ENCODE results near the gene LGALSL.

The LGALSL gene

DNA sequence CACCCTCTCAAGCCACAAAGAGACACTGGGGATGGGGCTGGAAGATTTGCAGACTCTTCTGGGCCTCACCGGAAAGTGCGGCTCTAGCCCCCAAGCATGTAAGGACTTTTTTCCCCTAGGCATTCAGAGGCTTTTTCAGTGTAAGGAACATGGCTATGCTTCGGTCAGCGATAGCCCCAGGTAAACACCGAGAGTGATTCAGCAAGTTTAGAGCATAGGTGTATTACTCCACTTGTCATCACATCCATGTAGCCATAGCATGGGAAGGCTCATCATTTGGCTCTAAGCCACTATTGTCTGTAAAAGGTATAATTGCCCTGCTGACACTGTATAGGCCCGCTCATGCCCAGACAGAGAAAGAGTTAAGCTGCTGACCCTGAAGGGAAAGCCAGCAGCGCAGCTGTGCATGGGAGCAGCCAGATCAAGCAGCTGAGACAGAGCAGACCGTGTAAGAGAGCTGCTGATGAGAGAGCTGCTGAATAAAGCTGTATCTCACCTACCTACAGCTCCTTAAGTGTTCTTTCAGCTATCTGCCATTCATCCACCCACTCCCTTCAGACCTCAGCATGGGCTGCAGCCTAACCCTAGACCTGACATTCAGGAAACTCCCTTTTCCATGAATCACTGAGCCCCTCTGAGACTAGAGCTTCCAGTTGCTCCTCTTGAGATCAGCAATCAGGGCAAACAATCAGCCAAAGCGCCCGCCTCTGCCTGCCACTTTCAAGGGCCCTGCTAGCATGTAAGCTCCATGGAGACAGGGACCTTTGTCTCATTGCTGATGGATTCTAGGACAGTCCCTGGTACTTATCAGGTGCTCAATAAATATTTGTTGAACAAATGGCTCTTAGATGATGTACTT, 25.5 kb downstream of the LGALSL start:
- no peak for ATAC-seq
- TF ChIP-seq TCF4 (CRISPR knock-in tag; IDR thresholded peaks at IDR 0.05; ENCODE audit: borderline replicate concordance), result no peak
- no peak for TF ChIP-seq ZFP3 (CRISPR knock-in tag; IDR thresholded peaks at IDR 0.05)
- TF ChIP-seq, protein P1, sequence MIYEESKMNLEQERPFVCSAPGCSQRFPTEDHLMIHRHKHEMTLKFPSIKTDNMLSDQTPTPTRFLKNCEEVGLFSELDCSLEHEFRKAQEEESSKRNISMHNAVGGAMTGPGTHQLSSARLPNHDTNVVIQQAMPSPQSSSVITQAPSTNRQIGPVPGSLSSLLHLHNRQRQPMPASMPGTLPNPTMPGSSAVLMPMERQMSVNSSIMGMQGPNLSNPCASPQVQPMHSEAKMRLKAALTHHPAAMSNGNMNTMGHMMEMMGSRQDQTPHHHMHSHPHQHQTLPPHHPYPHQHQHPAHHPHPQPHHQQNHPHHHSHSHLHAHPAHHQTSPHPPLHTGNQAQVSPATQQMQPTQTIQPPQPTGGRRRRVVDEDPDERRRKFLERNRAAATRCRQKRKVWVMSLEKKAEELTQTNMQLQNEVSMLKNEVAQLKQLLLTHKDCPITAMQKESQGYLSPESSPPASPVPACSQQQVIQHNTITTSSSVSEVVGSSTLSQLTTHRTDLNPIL (CRISPR knock-in tag; IDR thresholded peaks at IDR 0.05; ENCODE audit: low read depth), result no peak
- no peak for TF ChIP-seq PPARA (CRISPR knock-in tag; IDR thresholded peaks at IDR 0.05; ENCODE audit: borderline replicate concordance)
- TF ChIP-seq GLIS3 (CRISPR knock-in tag; IDR thresholded peaks at IDR 0.05), result no peak

DNA sequence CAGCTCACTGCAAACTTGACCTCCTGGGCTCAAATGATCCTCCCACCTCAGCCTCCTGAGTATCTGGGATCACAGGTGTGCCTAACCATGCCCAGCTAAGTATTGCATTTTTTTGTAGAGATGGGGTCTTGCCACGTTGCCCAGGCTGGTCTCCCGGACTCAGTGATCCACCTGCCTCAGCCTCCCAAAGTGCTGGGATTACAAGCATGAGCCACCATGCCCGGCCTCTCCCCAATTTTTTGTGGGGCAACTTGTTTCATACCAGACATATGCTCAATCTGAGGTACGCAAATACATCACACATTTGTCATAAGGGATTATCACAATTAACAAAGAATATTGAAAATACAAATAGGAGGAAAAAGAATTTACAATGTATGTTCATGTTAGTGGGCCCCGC, 27.7 kb downstream of the LGALSL start:
- no peak for ATAC-seq
- TF ChIP-seq CSDC2 (CRISPR knock-in tag; IDR thresholded peaks at IDR 0.05) (no peak), ZNF70 (CRISPR knock-in tag; IDR thresholded peaks at IDR 0.05) (no peak)

DNA sequence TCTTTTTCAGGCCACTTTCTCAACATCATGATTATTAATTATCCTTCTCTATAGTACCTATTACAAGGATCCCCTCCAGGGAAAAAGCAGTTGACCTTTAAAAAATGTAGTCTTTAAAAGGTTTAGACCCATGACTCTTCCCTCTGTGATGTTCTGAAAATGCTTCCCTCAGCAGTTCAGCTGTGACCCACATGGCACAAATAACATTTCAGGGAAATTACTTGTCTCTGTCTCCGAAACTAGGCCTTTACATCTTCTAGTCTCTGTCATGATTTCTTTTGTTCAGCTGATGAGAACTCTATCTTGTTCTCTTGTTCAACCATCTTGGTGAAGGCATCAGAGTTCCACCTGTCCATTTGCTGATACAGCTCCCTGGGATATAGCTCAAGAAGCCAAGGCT, 28.3 kb downstream of the LGALSL start:
- no peak for ATAC-seq
- TF ChIP-seq ZNF565 (CRISPR knock-in tag; conservative IDR thresholded peaks at IDR 0.05; ENCODE audit: low read depth), result no peak
- no peak for TF ChIP-seq TCF4 (CRISPR knock-in tag; IDR thresholded peaks at IDR 0.05; ENCODE audit: borderline replicate concordance)
- no peak for TF ChIP-seq CSDC2 (CRISPR knock-in tag; IDR thresholded peaks at IDR 0.05)
- TF ChIP-seq ZNF8 (CRISPR knock-in tag; IDR thresholded peaks at IDR 0.05), result no peak

DNA sequence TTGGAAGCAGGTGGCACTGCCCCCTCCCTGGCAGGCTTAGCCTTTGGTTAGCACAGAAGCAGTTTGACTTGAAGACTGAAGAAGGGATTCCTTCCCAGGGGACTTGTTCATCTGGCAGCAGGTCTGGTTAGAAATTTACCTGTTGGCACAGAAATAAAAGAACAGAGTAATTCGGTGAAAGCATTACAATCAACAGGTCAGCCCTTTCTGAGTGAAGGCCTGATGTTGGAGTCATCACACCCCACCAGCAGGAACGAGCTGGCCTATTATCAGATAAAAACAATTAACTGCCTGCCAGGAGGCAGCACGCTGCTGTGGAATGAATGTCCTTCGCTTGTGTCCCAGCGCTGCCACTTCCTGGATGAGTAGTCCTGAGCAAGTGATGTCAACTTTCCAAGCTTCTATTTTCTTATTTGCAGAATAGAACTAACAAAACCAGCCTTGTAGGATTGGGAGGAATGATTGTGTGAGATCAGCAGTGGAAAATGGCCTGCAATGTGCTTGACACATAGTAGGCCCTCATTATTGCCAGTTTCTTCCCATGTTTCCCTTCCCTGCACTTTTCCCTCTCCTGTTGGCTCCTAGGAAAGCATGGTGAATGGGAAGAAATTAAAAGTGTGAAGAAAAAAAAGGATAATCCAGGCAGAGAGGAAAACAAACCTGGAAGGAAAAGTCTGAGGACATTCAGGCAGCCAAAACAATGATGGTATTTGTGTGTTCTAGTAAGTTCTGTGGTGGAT, 29.0 kb downstream of the LGALSL start:
- no peak; the same call in 2 of the 3 replicates for ATAC-seq
- TF ChIP-seq GLIS3 (CRISPR knock-in tag; IDR thresholded peaks at IDR 0.05) (no peak), ZFP3 (CRISPR knock-in tag; IDR thresholded peaks at IDR 0.05) (no peak), ZC3H10 (CRISPR knock-in tag; IDR thresholded peaks at IDR 0.05) (no peak), RARB (CRISPR knock-in tag; IDR thresholded peaks at IDR 0.05) (no peak), ZNF70 (CRISPR knock-in tag; IDR thresholded peaks at IDR 0.05) (no peak), SNAI2 (CRISPR knock-in tag; IDR thresholded peaks at IDR 0.05) (no peak), TCF4 (CRISPR knock-in tag; IDR thresholded peaks at IDR 0.05; ENCODE audit: borderline replicate concordance) (no peak), PPARA (CRISPR knock-in tag; IDR thresholded peaks at IDR 0.05; ENCODE audit: borderline replicate concordance) (no peak), ZNF8 (CRISPR knock-in tag; IDR thresholded peaks at IDR 0.05) (no peak), ISL1 (CRISPR knock-in tag; IDR thresholded peaks at IDR 0.05) (no peak), BACH2 (CRISPR knock-in tag; IDR thresholded peaks at IDR 0.05; ENCODE audit: borderline replicate concordance) (no peak)
- TF ChIP-seq, protein P2, sequence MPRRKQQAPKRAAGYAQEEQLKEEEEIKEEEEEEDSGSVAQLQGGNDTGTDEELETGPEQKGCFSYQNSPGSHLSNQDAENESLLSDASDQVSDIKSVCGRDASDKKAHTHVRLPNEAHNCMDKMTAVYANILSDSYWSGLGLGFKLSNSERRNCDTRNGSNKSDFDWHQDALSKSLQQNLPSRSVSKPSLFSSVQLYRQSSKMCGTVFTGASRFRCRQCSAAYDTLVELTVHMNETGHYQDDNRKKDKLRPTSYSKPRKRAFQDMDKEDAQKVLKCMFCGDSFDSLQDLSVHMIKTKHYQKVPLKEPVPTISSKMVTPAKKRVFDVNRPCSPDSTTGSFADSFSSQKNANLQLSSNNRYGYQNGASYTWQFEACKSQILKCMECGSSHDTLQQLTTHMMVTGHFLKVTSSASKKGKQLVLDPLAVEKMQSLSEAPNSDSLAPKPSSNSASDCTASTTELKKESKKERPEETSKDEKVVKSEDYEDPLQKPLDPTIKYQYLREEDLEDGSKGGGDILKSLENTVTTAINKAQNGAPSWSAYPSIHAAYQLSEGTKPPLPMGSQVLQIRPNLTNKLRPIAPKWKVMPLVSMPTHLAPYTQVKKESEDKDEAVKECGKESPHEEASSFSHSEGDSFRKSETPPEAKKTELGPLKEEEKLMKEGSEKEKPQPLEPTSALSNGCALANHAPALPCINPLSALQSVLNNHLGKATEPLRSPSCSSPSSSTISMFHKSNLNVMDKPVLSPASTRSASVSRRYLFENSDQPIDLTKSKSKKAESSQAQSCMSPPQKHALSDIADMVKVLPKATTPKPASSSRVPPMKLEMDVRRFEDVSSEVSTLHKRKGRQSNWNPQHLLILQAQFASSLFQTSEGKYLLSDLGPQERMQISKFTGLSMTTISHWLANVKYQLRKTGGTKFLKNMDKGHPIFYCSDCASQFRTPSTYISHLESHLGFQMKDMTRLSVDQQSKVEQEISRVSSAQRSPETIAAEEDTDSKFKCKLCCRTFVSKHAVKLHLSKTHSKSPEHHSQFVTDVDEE (CRISPR knock-in tag; IDR thresholded peaks at IDR 0.05), result no peak

DNA sequence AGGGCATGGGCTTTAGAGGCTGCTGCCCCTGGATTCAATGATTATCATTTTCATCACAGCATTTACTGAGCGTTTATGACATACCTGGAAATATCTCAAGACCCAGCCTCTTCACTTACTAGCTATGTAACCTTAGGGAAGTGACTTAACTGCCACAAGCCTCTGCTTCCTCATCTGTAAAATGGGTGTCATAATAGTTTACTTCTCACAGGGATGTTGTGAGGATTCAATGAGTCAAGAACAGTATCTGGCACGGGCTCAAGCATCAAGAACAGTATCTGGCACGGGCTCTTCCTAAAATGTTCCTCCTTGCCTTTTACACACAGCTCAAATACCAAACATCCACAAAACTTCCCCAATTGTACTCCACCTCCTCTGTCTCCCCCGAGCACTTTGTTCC, 31.4 kb downstream of the LGALSL start:
- no peak for ATAC-seq
- TF ChIP-seq ZFP30 (CRISPR knock-in tag; IDR thresholded peaks at IDR 0.05) (no peak), CSDC2 (CRISPR knock-in tag; IDR thresholded peaks at IDR 0.05) (no peak), BACH2 (CRISPR knock-in tag; IDR thresholded peaks at IDR 0.05; ENCODE audit: borderline replicate concordance) (no peak), ZNF70 (CRISPR knock-in tag; IDR thresholded peaks at IDR 0.05) (no peak), ISL1 (CRISPR knock-in tag; IDR thresholded peaks at IDR 0.05) (no peak), SNAI2 (CRISPR knock-in tag; IDR thresholded peaks at IDR 0.05) (no peak), RARB (CRISPR knock-in tag; IDR thresholded peaks at IDR 0.05) (no peak), ZFP3 (CRISPR knock-in tag; IDR thresholded peaks at IDR 0.05) (no peak), ESRRG (CRISPR knock-in tag; IDR thresholded peaks at IDR 0.05) (no peak), ZNF8 (CRISPR knock-in tag; IDR thresholded peaks at IDR 0.05) (no peak), TCF4 (CRISPR knock-in tag; IDR thresholded peaks at IDR 0.05; ENCODE audit: borderline replicate concordance) (no peak)
- TF ChIP-seq, protein P1 (CRISPR knock-in tag; IDR thresholded peaks at IDR 0.05; ENCODE audit: low read depth), result no peak
- TF ChIP-seq, protein P2 (CRISPR knock-in tag; IDR thresholded peaks at IDR 0.05), result no peak
- TF ChIP-seq, protein P3, sequence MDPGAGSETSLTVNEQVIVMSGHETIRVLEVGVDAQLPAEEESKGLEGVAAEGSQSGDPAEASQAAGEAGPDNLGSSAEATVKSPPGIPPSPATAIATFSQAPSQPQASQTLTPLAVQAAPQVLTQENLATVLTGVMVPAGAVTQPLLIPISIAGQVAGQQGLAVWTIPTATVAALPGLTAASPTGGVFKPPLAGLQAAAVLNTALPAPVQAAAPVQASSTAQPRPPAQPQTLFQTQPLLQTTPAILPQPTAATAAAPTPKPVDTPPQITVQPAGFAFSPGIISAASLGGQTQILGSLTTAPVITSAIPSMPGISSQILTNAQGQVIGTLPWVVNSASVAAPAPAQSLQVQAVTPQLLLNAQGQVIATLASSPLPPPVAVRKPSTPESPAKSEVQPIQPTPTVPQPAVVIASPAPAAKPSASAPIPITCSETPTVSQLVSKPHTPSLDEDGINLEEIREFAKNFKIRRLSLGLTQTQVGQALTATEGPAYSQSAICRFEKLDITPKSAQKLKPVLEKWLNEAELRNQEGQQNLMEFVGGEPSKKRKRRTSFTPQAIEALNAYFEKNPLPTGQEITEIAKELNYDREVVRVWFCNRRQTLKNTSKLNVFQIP (CRISPR knock-in tag; IDR thresholded peaks at IDR 0.05; ENCODE audit: borderline replicate concordance, low read depth), result no peak
